ENCODE results near the gene IFRD1. TPM values are rescaled to one million over a fixed set of nuclear protein-coding genes. Genes with fewer than 3 reads are reported as not detected.

The IFRD1 gene
- polyA plus RNA-seq, 1 donor (not counting 4 experiments of a cell fraction or from before 2014, with no cell fraction given) = 38.3 TPM

DNA sequence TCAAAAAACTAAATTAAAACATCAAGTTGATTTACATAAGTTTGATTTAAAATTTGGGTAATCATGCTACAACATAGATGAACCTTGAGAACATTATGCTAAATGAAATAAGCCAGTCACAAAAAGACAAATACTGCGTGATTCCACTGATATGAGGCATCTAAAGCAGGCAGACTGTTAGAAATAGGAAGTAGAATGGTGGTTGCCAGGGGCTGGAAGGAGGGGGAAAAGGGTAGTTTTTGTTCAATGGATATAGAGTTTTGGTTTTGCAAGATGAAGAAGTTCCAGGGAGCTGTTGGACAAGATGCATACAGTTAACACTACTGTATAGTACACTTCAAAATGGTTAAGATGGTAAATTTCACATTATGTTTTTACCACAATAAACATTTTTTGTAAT is 45.0 kb upstream of the IFRD1 start:
- no peak overlapping the region for H2AFZ ChIP-seq (ENCODE audit: control insufficient read depth, low read length)
- no peaks in the 10 kb centered on the region for H3K4me1 ChIP-seq (ENCODE audit: control insufficient read depth, extremely low read depth, insufficient read depth, low read length)
- no peaks in the 10 kb centered on the region for H3K9me1 ChIP-seq (ENCODE audit: control insufficient read depth, extremely low read depth, insufficient read depth, low read length)
- no peak overlapping the region for H3K27ac ChIP-seq (ENCODE audit: control insufficient read depth, insufficient read depth, low read length)
- H3K27me3 ChIP-seq (ENCODE audit: control insufficient read depth, extremely low read depth, insufficient read depth, low read length) = peaks cover 6% of the 10 kb centered on the region
- H3K9me3 ChIP-seq (ENCODE audit: control insufficient read depth, low read depth, low read length) = no peaks in the 10 kb centered on the region
- no peak overlapping the region for H3K4me2 ChIP-seq (ENCODE audit: control insufficient read depth, extremely low read depth, insufficient read depth, low read depth, low read length)
- H3K79me2 ChIP-seq (ENCODE audit: control insufficient read depth, insufficient read depth, low read length) = no peaks in the 10 kb centered on the region
- H3K36me3 ChIP-seq (ENCODE audit: control insufficient read depth in 2 of 2, extremely low read depth in 1 of 2, insufficient read depth in 2 of 2, low read length in 2 of 2) = no peaks in the 10 kb centered on the region
- H4K20me1 ChIP-seq (ENCODE audit: control insufficient read depth, extremely low read depth, insufficient read depth, low read length) = no peaks in the 10 kb centered on the region
- DNase-seq (ENCODE audit: low read depth, low spot score) (no peak), FAIRE-seq (no peak)
- dilution Hi-C loops (cut with MboI; ENCODE audit: extremely low pct_ligation_motif_present, low sequenced_read_pairs) = no loop called here
- no peak overlapping the region for H3K4me3 ChIP-seq (ENCODE audit: control insufficient read depth in 2 of 3, extremely low read depth in 1 of 3, insufficient read depth in 2 of 3, low read depth in 1 of 3, low read length in 3 of 3)
- TF ChIP-seq EZH2 (IDR thresholded peaks at IDR 0.05; ENCODE audit: low read length) = no peak
- H3K9ac ChIP-seq (ENCODE audit: control insufficient read depth, extremely low read depth, insufficient read depth, low read length) = no peak overlapping the region

DNA sequence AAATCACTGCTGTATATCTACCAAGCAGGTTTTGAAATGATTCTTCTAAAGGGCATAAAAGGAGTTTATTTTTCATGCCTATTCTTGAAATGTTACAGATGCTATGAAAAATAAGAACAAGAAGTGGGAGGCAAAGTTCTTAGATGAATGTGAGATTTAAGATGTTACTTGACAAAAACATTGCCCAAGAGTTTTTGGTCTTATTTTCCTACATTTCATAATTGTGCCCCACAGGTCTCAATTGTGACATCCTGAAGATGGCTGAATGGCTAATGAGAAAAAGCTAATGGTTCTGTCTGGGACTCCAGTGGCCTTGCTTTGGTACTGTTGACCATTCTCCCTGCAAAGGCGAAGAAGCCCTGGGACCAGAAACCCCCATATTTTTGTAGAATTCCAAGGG is 43.0 kb upstream of the IFRD1 start:
- TF ChIP-seq EZH2 (IDR thresholded peaks at IDR 0.05; ENCODE audit: low read length) = no peak
- TF ChIP-seq, protein P1, sequence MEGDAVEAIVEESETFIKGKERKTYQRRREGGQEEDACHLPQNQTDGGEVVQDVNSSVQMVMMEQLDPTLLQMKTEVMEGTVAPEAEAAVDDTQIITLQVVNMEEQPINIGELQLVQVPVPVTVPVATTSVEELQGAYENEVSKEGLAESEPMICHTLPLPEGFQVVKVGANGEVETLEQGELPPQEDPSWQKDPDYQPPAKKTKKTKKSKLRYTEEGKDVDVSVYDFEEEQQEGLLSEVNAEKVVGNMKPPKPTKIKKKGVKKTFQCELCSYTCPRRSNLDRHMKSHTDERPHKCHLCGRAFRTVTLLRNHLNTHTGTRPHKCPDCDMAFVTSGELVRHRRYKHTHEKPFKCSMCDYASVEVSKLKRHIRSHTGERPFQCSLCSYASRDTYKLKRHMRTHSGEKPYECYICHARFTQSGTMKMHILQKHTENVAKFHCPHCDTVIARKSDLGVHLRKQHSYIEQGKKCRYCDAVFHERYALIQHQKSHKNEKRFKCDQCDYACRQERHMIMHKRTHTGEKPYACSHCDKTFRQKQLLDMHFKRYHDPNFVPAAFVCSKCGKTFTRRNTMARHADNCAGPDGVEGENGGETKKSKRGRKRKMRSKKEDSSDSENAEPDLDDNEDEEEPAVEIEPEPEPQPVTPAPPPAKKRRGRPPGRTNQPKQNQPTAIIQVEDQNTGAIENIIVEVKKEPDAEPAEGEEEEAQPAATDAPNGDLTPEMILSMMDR (optimal IDR thresholded peaks at IDR 0.05 in 1 of 3, IDR thresholded peaks at IDR 0.05 in 1 of 3, conservative IDR thresholded peaks at IDR 0.05 in 1 of 3; ENCODE audit: extremely low read depth in 1 of 3, insufficient read depth in 2 of 3, low read length in 3 of 3) = no peak
- H3K79me2 ChIP-seq (ENCODE audit: control insufficient read depth, insufficient read depth, low read length) = no peaks in the 10 kb centered on the region
- FAIRE-seq (no peak), DNase-seq (ENCODE audit: low read depth, low spot score) (no peak)
- no peak overlapping the region for H3K4me3 ChIP-seq (ENCODE audit: control insufficient read depth in 2 of 3, extremely low read depth in 1 of 3, insufficient read depth in 2 of 3, low read depth in 1 of 3, low read length in 3 of 3)
- no peak overlapping the region for H3K4me2 ChIP-seq (ENCODE audit: control insufficient read depth, extremely low read depth, insufficient read depth, low read depth, low read length)
- peaks cover 6% of the 10 kb centered on the region for H3K27me3 ChIP-seq (ENCODE audit: control insufficient read depth, extremely low read depth, insufficient read depth, low read length)
- H3K36me3 ChIP-seq (ENCODE audit: control insufficient read depth in 2 of 2, extremely low read depth in 1 of 2, insufficient read depth in 2 of 2, low read length in 2 of 2) = no peaks in the 10 kb centered on the region
- no peak overlapping the region for H3K27ac ChIP-seq (ENCODE audit: control insufficient read depth, insufficient read depth, low read length)
- no peak overlapping the region for H2AFZ ChIP-seq (ENCODE audit: control insufficient read depth, low read length)
- no peak overlapping the region for H3K9ac ChIP-seq (ENCODE audit: control insufficient read depth, extremely low read depth, insufficient read depth, low read length)
- dilution Hi-C loops (cut with MboI; ENCODE audit: extremely low pct_ligation_motif_present, low sequenced_read_pairs) = no loop called here
- H4K20me1 ChIP-seq (ENCODE audit: control insufficient read depth, extremely low read depth, insufficient read depth, low read length) = no peaks in the 10 kb centered on the region
- no peaks in the 10 kb centered on the region for H3K9me3 ChIP-seq (ENCODE audit: control insufficient read depth, low read depth, low read length)
- H3K4me1 ChIP-seq (ENCODE audit: control insufficient read depth, extremely low read depth, insufficient read depth, low read length) = no peaks in the 10 kb centered on the region
- H3K9me1 ChIP-seq (ENCODE audit: control insufficient read depth, extremely low read depth, insufficient read depth, low read length) = no peaks in the 10 kb centered on the region

DNA sequence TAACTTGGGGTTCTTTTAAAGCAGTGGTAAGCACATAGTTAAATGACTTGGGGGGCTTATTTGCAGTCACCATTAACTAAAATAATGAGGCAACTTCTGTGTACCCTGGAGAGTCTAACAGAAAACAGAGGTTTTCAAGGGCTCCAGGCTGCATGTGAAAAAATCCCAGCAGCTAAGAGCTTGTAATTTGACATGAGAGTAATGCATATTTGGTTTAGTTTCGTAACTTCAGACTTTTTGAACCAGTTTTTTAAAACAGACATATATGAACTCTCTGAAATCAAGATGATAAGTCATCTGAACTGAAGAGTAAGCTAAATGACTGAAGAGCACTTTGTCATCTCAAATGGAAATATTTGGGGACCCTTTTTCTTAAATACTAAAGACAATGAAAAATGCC is 40.2 kb upstream of the IFRD1 start:
- H3K9ac ChIP-seq (ENCODE audit: control insufficient read depth, extremely low read depth, insufficient read depth, low read length) = no peak overlapping the region
- H4K20me1 ChIP-seq (ENCODE audit: control insufficient read depth, extremely low read depth, insufficient read depth, low read length) = no peaks in the 10 kb centered on the region
- FAIRE-seq (no peak), DNase-seq (ENCODE audit: low read depth, low spot score) (no peak)
- no peak overlapping the region for H3K4me3 ChIP-seq (ENCODE audit: control insufficient read depth in 2 of 3, extremely low read depth in 1 of 3, insufficient read depth in 2 of 3, low read depth in 1 of 3, low read length in 3 of 3)
- H3K79me2 ChIP-seq (ENCODE audit: control insufficient read depth, insufficient read depth, low read length) = no peaks in the 10 kb centered on the region
- no peaks in the 10 kb centered on the region for H3K36me3 ChIP-seq (ENCODE audit: control insufficient read depth in 2 of 2, extremely low read depth in 1 of 2, insufficient read depth in 2 of 2, low read length in 2 of 2)
- H3K4me1 ChIP-seq (ENCODE audit: control insufficient read depth, extremely low read depth, insufficient read depth, low read length) = no peaks in the 10 kb centered on the region
- no peaks in the 10 kb centered on the region for H3K9me1 ChIP-seq (ENCODE audit: control insufficient read depth, extremely low read depth, insufficient read depth, low read length)
- H3K4me2 ChIP-seq (ENCODE audit: control insufficient read depth, extremely low read depth, insufficient read depth, low read depth, low read length) = no peak overlapping the region
- dilution Hi-C loops (cut with MboI; ENCODE audit: extremely low pct_ligation_motif_present, low sequenced_read_pairs) = no loop called here
- H3K27me3 ChIP-seq (ENCODE audit: control insufficient read depth, extremely low read depth, insufficient read depth, low read length) = peaks cover 6% of the 10 kb centered on the region
- H3K27ac ChIP-seq (ENCODE audit: control insufficient read depth, insufficient read depth, low read length) = no peak overlapping the region
- no peak overlapping the region for H2AFZ ChIP-seq (ENCODE audit: control insufficient read depth, low read length)
- TF ChIP-seq EZH2 (IDR thresholded peaks at IDR 0.05; ENCODE audit: low read length) = no peak
- TF ChIP-seq, protein P1 (optimal IDR thresholded peaks at IDR 0.05 in 1 of 3, IDR thresholded peaks at IDR 0.05 in 1 of 3, conservative IDR thresholded peaks at IDR 0.05 in 1 of 3; ENCODE audit: extremely low read depth in 1 of 3, insufficient read depth in 2 of 3, low read length in 3 of 3) = no peak
- H3K9me3 ChIP-seq (ENCODE audit: control insufficient read depth, low read depth, low read length) = no peaks in the 10 kb centered on the region
